ENCODE data around the gene LRRC58. TPM values are rescaled to one million over a fixed set of nuclear protein-coding genes. Genes with fewer than 3 reads are reported as not detected.

Gene LRRC58
- total RNA-seq, 2 donors from 2014 or later, result 26.0 to 34.9 TPM

DNA sequence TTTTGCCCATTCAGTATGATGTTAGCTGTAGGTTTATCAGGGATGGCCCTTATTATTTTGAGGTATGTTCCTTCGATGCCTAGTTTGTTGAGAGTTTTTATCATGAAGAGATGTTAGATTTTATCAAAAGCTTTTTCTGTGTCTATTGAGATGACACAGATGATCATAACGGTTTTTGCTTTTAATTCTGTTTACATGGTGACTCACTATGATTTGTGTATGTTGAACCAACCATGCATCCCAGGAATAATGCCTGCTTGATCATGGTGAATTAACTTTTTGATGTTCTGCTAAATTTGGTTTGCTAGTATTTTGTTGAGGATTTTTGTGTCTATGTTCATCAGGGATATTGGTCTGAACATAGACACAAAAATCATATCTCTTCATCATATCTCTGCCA is 72.4 kb downstream of the LRRC58 start:
- TF ChIP-seq, protein P1, sequence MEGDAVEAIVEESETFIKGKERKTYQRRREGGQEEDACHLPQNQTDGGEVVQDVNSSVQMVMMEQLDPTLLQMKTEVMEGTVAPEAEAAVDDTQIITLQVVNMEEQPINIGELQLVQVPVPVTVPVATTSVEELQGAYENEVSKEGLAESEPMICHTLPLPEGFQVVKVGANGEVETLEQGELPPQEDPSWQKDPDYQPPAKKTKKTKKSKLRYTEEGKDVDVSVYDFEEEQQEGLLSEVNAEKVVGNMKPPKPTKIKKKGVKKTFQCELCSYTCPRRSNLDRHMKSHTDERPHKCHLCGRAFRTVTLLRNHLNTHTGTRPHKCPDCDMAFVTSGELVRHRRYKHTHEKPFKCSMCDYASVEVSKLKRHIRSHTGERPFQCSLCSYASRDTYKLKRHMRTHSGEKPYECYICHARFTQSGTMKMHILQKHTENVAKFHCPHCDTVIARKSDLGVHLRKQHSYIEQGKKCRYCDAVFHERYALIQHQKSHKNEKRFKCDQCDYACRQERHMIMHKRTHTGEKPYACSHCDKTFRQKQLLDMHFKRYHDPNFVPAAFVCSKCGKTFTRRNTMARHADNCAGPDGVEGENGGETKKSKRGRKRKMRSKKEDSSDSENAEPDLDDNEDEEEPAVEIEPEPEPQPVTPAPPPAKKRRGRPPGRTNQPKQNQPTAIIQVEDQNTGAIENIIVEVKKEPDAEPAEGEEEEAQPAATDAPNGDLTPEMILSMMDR (IDR thresholded peaks at IDR 0.05), result no peak
- no peak for TF ChIP-seq POLR2A (IDR thresholded peaks at IDR 0.05)
- TF ChIP-seq POLR2AphosphoS5 (IDR thresholded peaks at IDR 0.05), result no peak

DNA sequence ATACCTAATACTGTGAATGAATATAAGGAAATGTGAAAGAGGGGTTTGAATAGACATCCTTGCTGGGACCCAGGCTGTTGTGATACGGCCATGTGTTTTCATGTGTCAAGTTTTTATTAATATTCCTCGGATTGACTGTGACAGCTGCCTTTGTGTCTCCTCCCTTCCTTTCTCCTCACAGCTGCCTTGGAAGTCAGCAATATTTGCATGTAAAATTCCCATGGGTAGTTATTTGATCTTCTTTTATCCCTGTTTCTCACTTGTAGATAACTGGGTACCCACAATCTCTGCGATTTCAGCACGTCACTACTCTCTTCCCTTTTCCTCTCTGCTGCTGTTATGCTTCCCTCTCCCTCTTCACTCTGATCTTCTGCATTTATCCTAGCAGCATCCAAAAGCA is 73.5 kb downstream of the LRRC58 start:
- 56% methylated on average over 4 of the region's 4 CpGs for WGBS
- no peaks in the 10 kb centered on the region for H3K27me3 ChIP-seq (replicated peaks; ENCODE audit: insufficient read depth)
- H3K4me3 ChIP-seq, result no peak overlapping the region
- TF ChIP-seq POLR2A (IDR thresholded peaks at IDR 0.05) (no peak), POLR2AphosphoS5 (IDR thresholded peaks at IDR 0.05) (no peak)
- TF ChIP-seq, protein P1 (IDR thresholded peaks at IDR 0.05), result no peak
- intact Hi-C loops (cut with DNase I), result no loop called here
- DNase-seq (ENCODE audit: low spot score), result no peak
- H3K9me3 ChIP-seq, result no peaks in the 10 kb centered on the region
- H3K36me3 ChIP-seq, result no peaks in the 10 kb centered on the region
- H3K4me1 ChIP-seq (replicated peaks), result no peaks in the 10 kb centered on the region
- no peak overlapping the region for H3K27ac ChIP-seq

More for the DNA sequence above, 72.4 kb downstream of the LRRC58 start:
- Histone ChIP-seq H3K4me1 (replicated peaks) (no peaks in the 10 kb centered on the region), H3K27me3 (replicated peaks; ENCODE audit: insufficient read depth) (no peaks in the 10 kb centered on the region), H3K4me3 (no peak overlapping the region), H3K27ac (no peak overlapping the region), H3K36me3 (no peaks in the 10 kb centered on the region), H3K9me3 (no peaks in the 10 kb centered on the region)
- intact Hi-C loops (cut with DNase I), result no loop called here
- no peak for DNase-seq (ENCODE audit: low spot score)
- 57% methylated on average over 2 of the region's 2 CpGs for WGBS

DNA sequence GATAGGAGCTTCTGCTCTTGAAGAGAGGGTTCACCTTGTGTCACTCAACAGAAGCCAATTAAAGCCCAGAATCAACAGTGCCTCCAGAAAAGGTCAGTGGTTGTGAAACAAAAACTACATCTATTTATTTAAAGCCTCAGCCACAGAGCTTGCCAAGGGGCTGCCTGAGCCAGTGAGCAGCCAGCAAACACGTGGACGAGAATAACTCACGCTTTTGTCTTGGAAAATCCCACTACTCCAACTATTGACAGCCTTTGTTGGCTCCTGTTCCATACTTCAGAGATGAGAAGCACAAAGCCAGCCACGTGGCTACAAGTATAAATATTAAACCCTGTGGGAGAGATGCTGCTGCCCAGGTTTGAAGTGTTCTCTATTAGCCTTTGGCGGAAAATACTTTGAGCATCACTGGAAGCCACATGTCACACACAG is 74.4 kb downstream of the LRRC58 start:
- 20% methylated on average over 5 of the region's 5 CpGs for WGBS
- DNase-seq (ENCODE audit: low spot score), result peak; percentile 21
- intact Hi-C loops (cut with DNase I), result no loop called here

More for the DNA sequence above, 74.4 kb downstream of the LRRC58 start:
- H3K4me1 ChIP-seq (replicated peaks), result no peaks in the 10 kb centered on the region
- H3K27ac ChIP-seq, result no peak overlapping the region
- peak; percentile 31 for TF ChIP-seq POLR2AphosphoS5 (IDR thresholded peaks at IDR 0.05)
- TF ChIP-seq POLR2A (IDR thresholded peaks at IDR 0.05), result no peak
- TF ChIP-seq, protein P1 (IDR thresholded peaks at IDR 0.05), result no peak
- no peaks in the 10 kb centered on the region for H3K9me3 ChIP-seq
- H3K36me3 ChIP-seq, result no peaks in the 10 kb centered on the region
- no peaks in the 10 kb centered on the region for H3K27me3 ChIP-seq (replicated peaks; ENCODE audit: insufficient read depth)
- no peak overlapping the region for H3K4me3 ChIP-seq

MicroRNAs encoded within 50 kb of the gene (microRNA counts, 767-probe panel; counts per million panel counts)
- microRNA hsa-miR-198, result 431 to 1,531 counts per million in 2 donors

Other genes starting within 250 kb of the LRRC58 start
- 1 to 10 TPM in 1 of 2 donors, under 1 TPM in 1; 0.46 to 3.0 TPM for gene GPR156, start 64.1 kb downstream of the LRRC58 start, total RNA-seq
- gene FSTL1, start 101.6 kb upstream of the LRRC58 start, total RNA-seq, result 100 to 1,000 TPM; 212 to 265 TPM
- 100 to 1,000 TPM in 1 of 2 donors, 10 to 100 TPM in 1; 83.3 to 159 TPM for gene NDUFB4, start 247.0 kb upstream of the LRRC58 start, total RNA-seq